Central memory CD8-positive, alpha-beta T cell (primary cell): ENCODE results near the gene TRIL.

Experiments used
- ATAC-seq: fragments of 150-1000 bp; cut with Tn5 transposase; replicated peaks from 2 replicates; pipeline ENCODE4 v1.10.0; 2022; ENCODE audit warnings: mild to moderate bottlenecking, moderate FRiP score, moderate number of reproducible peaks; ENCODE audit not compliant: poor library complexity, severe bottlenecking; ENCODE audit errors: extremely low read depth
- DNase-seq, 2 donors: peaks; one replicate each; pipeline ENCODE4 v3.0.0; 2021; ENCODE audit warnings: low spot score in 2 of 2
- H3K27ac Mint-ChIP-seq: one replicate; pipeline ENCODE4 v1.8.0; 2022; ENCODE audit warnings: low read depth, mild to moderate bottlenecking, moderate library complexity, mixed read lengths
- H3K27me3 Mint-ChIP-seq: one replicate; pipeline ENCODE4 v1.8.0; 2022; ENCODE audit warnings: mixed read lengths
- H3K36me3 Mint-ChIP-seq: one replicate; pipeline ENCODE4 v1.8.0; 2022; ENCODE audit warnings: mild to moderate bottlenecking, moderate library complexity, mixed read lengths; ENCODE audit not compliant: insufficient read depth
- H3K4me1 Mint-ChIP-seq: one replicate; pipeline ENCODE4 v1.8.0; 2022; ENCODE audit warnings: mixed read lengths
- H3K4me3 Mint-ChIP-seq: one replicate; pipeline ENCODE4 v1.8.0; 2022; ENCODE audit warnings: mild to moderate bottlenecking, moderate library complexity, mixed read lengths
- H3K9me3 Mint-ChIP-seq: one replicate; pipeline ENCODE4 v1.8.0; 2022; ENCODE audit warnings: mixed read lengths

TRIL gene

GRCh38 chr7:28954946-28955345, 3.2 kb downstream of the TRIL start:
- ATAC-seq: no peak
- H3K36me3 Mint-ChIP-seq: peaks cover 2% of the 10 kb centered on the region
- DNase-seq: no peak
- H3K27ac Mint-ChIP-seq: no peak overlapping the region
- no peaks in the 10 kb centered on the region for H3K9me3 Mint-ChIP-seq
- H3K27me3 Mint-ChIP-seq: peaks cover 87% of the 10 kb centered on the region
- H3K4me1 Mint-ChIP-seq: peaks cover 5% of the 10 kb centered on the region
- no peak overlapping the region for H3K4me3 Mint-ChIP-seq

GRCh38 chr7:28954471-28954870, 3.7 kb downstream of the TRIL start:
- Mint-ChIP-seq H3K9me3 (no peaks in the 10 kb centered on the region), H3K27ac (no peak overlapping the region), H3K27me3 (peaks cover 87% of the 10 kb centered on the region), H3K36me3 (peaks cover 2% of the 10 kb centered on the region), H3K4me1 (peaks cover 5% of the 10 kb centered on the region), H3K4me3 (no peak overlapping the region)
- no peak for DNase-seq
- ATAC-seq: no peak

- DNase-seq: no peak
- Mint-ChIP-seq H3K27me3 (peaks cover 80% of the 10 kb centered on the region), H3K4me3 (no peak overlapping the region), H3K27ac (no peak overlapping the region), H3K36me3 (peaks cover 2% of the 10 kb centered on the region), H3K4me1 (peaks cover 5% of the 10 kb centered on the region), H3K9me3 (no peaks in the 10 kb centered on the region)
- ATAC-seq: no peak
Measured at GRCh38 chr7:28953633-28954032, 4.5 kb downstream of the TRIL start.

GRCh38 chr7:28942168-28942567, 16.0 kb downstream of the TRIL start:
- H3K9me3 Mint-ChIP-seq: no peaks in the 10 kb centered on the region
- no peaks in the 10 kb centered on the region for H3K4me1 Mint-ChIP-seq
- H3K27me3 Mint-ChIP-seq: peaks cover 87% of the 10 kb centered on the region
- H3K27ac Mint-ChIP-seq: no peak overlapping the region
- ATAC-seq (no peak), DNase-seq (no peak)
- H3K4me3 Mint-ChIP-seq: no peak overlapping the region
- no peaks in the 10 kb centered on the region for H3K36me3 Mint-ChIP-seq

- no peak overlapping the region for H3K27ac Mint-ChIP-seq
- ATAC-seq (no peak), DNase-seq (no peak)
- no peaks in the 10 kb centered on the region for H3K9me3 Mint-ChIP-seq
- no peaks in the 10 kb centered on the region for H3K4me1 Mint-ChIP-seq
- H3K4me3 Mint-ChIP-seq: no peak overlapping the region
- no peaks in the 10 kb centered on the region for H3K36me3 Mint-ChIP-seq
- peaks cover 87% of the 10 kb centered on the region for H3K27me3 Mint-ChIP-seq
Measured at GRCh38 chr7:28941633-28942032, 16.5 kb downstream of the TRIL start.

- Mint-ChIP-seq H3K4me3 (no peak overlapping the region), H3K4me1 (no peaks in the 10 kb centered on the region), H3K9me3 (no peaks in the 10 kb centered on the region), H3K27ac (no peak overlapping the region), H3K27me3 (peaks cover 87% of the 10 kb centered on the region), H3K36me3 (no peaks in the 10 kb centered on the region)
- ATAC-seq (no peak), DNase-seq (no peak)
Measured at GRCh38 chr7:28940741-28941384, 17.3 kb downstream of the TRIL start.

GRCh38 chr7:28939844-28940544, 18.1 kb downstream of the TRIL start:
- no peak for ATAC-seq
- no peaks in the 10 kb centered on the region for H3K4me1 Mint-ChIP-seq
- H3K4me3 Mint-ChIP-seq: no peak overlapping the region
- no peak for DNase-seq
- H3K9me3 Mint-ChIP-seq: no peaks in the 10 kb centered on the region
- H3K27ac Mint-ChIP-seq: no peak overlapping the region
- H3K27me3 Mint-ChIP-seq: peaks cover 94% of the 10 kb centered on the region
- H3K36me3 Mint-ChIP-seq: no peaks in the 10 kb centered on the region

GRCh38 chr7:28939367-28939766, 18.8 kb downstream of the TRIL start:
- peaks cover 94% of the 10 kb centered on the region for H3K27me3 Mint-ChIP-seq

GRCh38 chr7:28937619-28938018, 20.5 kb downstream of the TRIL start:
- Mint-ChIP-seq H3K36me3 (no peaks in the 10 kb centered on the region), H3K9me3 (no peaks in the 10 kb centered on the region), H3K4me3 (no peak overlapping the region), H3K4me1 (no peaks in the 10 kb centered on the region), H3K27me3 (peaks cover 94% of the 10 kb centered on the region), H3K27ac (no peak overlapping the region)
- no peak for DNase-seq
- ATAC-seq: no peak

More at GRCh38 chr7:28939367-28939766, 18.8 kb downstream of the TRIL start:
- H3K4me1 Mint-ChIP-seq: no peaks in the 10 kb centered on the region
- ATAC-seq: no peak
- no peaks in the 10 kb centered on the region for H3K9me3 Mint-ChIP-seq
- H3K4me3 Mint-ChIP-seq: no peak overlapping the region
- H3K36me3 Mint-ChIP-seq: no peaks in the 10 kb centered on the region
- no peak overlapping the region for H3K27ac Mint-ChIP-seq
- DNase-seq: no peak

GRCh38 chr7:28937103-28937502, 21.0 kb downstream of the TRIL start:
- H3K4me1 Mint-ChIP-seq: no peaks in the 10 kb centered on the region
- H3K27me3 Mint-ChIP-seq: peaks cover 90% of the 10 kb centered on the region
- no peak overlapping the region for H3K27ac Mint-ChIP-seq
- ATAC-seq: no peak
- no peak overlapping the region for H3K4me3 Mint-ChIP-seq
- no peaks in the 10 kb centered on the region for H3K9me3 Mint-ChIP-seq
- H3K36me3 Mint-ChIP-seq: no peaks in the 10 kb centered on the region
- no peak for DNase-seq

GRCh38 chr7:28933846-28934320, 24.2 kb downstream of the TRIL start:
- Mint-ChIP-seq H3K9me3 (no peaks in the 10 kb centered on the region), H3K4me3 (no peak overlapping the region), H3K27me3 (peaks cover 59% of the 10 kb centered on the region), H3K27ac (no peak overlapping the region), H3K4me1 (no peaks in the 10 kb centered on the region), H3K36me3 (no peaks in the 10 kb centered on the region)
- no peak for DNase-seq
- ATAC-seq: no peak

GRCh38 chr7:28931565-28931964, 26.6 kb downstream of the TRIL start:
- peaks cover 9% of the 10 kb centered on the region for H3K4me1 Mint-ChIP-seq
- H3K27ac Mint-ChIP-seq: no peak overlapping the region
- H3K36me3 Mint-ChIP-seq: no peaks in the 10 kb centered on the region
- no peak for DNase-seq
- no peaks in the 10 kb centered on the region for H3K9me3 Mint-ChIP-seq
- no peak overlapping the region for H3K4me3 Mint-ChIP-seq
- ATAC-seq: no peak
- H3K27me3 Mint-ChIP-seq: peaks cover 37% of the 10 kb centered on the region

GRCh38 chr7:28926871-28927597, 31.1 kb downstream of the TRIL start:
- ATAC-seq: peak; percentile 86
- peak overlapping the region; percentile 78 for H3K4me3 Mint-ChIP-seq
- DNase-seq: peak; percentile 20 to 36
- peaks cover 24% of the 10 kb centered on the region for H3K4me1 Mint-ChIP-seq
- no peaks in the 10 kb centered on the region for H3K9me3 Mint-ChIP-seq
- no peaks in the 10 kb centered on the region for H3K36me3 Mint-ChIP-seq
- no peaks in the 10 kb centered on the region for H3K27me3 Mint-ChIP-seq
- H3K27ac Mint-ChIP-seq: no peak overlapping the region
